ENCODE data around the gene C22orf15. TPM values are rescaled to one million over a fixed set of nuclear protein-coding genes. Genes with fewer than 3 reads are reported as not detected.

The C22orf15 gene
- total RNA-seq, 1 experiment from 2014 or later, result 0.81 TPM

- Histone ChIP-seq H3K4ac (ENCODE audit: low read depth, low read length) (no peak overlapping the region), H3K9ac (ENCODE audit: extremely low read depth, insufficient read length, low read length) (no peak overlapping the region), H4K20me1 (ENCODE audit: control insufficient read depth, insufficient read depth, insufficient read length) (no peaks in the 10 kb centered on the region), H3K23me2 (ENCODE audit: insufficient read length, low read depth, low read length, poor library complexity, severe bottlenecking) (peaks cover 14% of the 10 kb centered on the region), H2BK5ac (ENCODE audit: insufficient read length, low read length) (no peak overlapping the region), H3K23ac (ENCODE audit: insufficient read length, low read depth, low read length) (no peak overlapping the region), H4K5ac (ENCODE audit: insufficient read length, low read depth, low read length) (no peak overlapping the region), H2BK120ac (ENCODE audit: low read depth, low read length, poor library complexity, severe bottlenecking) (no peak overlapping the region), H3K79me1 (ENCODE audit: insufficient read depth, low read depth, low read length, poor library complexity, severe bottlenecking) (no peaks in the 10 kb centered on the region), H3T11ph (ENCODE audit: low read length) (no peak overlapping the region), H3K56ac (ENCODE audit: insufficient read length, low read depth, low read length) (no peak overlapping the region), H3K18ac (ENCODE audit: insufficient read length, low read depth, low read length) (no peak overlapping the region), H3K4me2 (ENCODE audit: insufficient read depth, insufficient read length, low read length) (no peak overlapping the region), H3K79me2 (ENCODE audit: insufficient read depth, low read length) (no peaks in the 10 kb centered on the region), H3K27ac (ENCODE audit: insufficient read length, low read depth, low read length) (no peak overlapping the region), H2AFZ (ENCODE audit: low read length) (no peak overlapping the region), H3K14ac (ENCODE audit: insufficient read depth, low read length) (no peak overlapping the region), H2BK20ac (ENCODE audit: low read depth, low read length, poor library complexity, severe bottlenecking) (no peak overlapping the region), H2BK12ac (ENCODE audit: insufficient read length, low read depth, low read length) (no peak overlapping the region), H3K9me3 (ENCODE audit: control insufficient read depth, low read depth, low read length) (no peaks in the 10 kb centered on the region), H2AK5ac (ENCODE audit: insufficient read length, low read length) (no peak overlapping the region), H3K4me1 (ENCODE audit: insufficient read depth, low read length) (no peaks in the 10 kb centered on the region; the same call in 1 of the 2 replicates), H4K8ac (replicated peaks; ENCODE audit: insufficient read length, low read depth, low read length) (no peak overlapping the region), H4K91ac (ENCODE audit: insufficient read length, low read depth, low read length) (no peak overlapping the region), H2BK15ac (ENCODE audit: low read depth, low read length) (no peak overlapping the region), H3K27me3 (ENCODE audit: insufficient read depth, low read length) (peaks cover 15% of the 10 kb centered on the region; the same call in 1 of the 2 replicates)
- Mint-ChIP-seq H3K4me1 (peaks cover 15 to 39% of the 10 kb centered on the region in 2 experiments), H3K27me3 (ENCODE audit: low read depth) (peaks cover 56% of the 10 kb centered on the region), H3K36me3 (ENCODE audit: insufficient read depth in 1 of 3, low read depth in 3 of 3) (peaks cover 5 to 10% (median 7%) of the 10 kb centered on the region in 3 experiments; a peak in 4 of 7 replicates), H3K27ac (no peak overlapping the region), H3K9me3 (no peaks in the 10 kb centered on the region), H3K4me3 (no peak overlapping the region; a peak in 1 of 5 replicates)
- WGBS (ENCODE audit: extremely low coverage, insufficient read length, low lambda C conversion rate), result no CpG with 5 or more reads among the region's 6 CpGs
- TF ChIP-seq CTCF (conservative IDR thresholded peaks at IDR 0.05), result no peak
- no peak for DNase-seq
These were observed 6.7 kb downstream of the C22orf15 start for GRCh38 chr22:23769321-23769965.
